ENCODE measurements around the gene CDC42SE2. TPM values are rescaled to one million over a fixed set of nuclear protein-coding genes. Genes with fewer than 3 reads are reported as not detected.
"Not testable (repeated sequence)": the region's sequence is repeated elsewhere in the genome, so short reads cannot be mapped to it uniquely, and the experiment has no call there.

Gene CDC42SE2
- total RNA-seq, 1 donor from 2014 or later = 73.2 TPM

DNA sequence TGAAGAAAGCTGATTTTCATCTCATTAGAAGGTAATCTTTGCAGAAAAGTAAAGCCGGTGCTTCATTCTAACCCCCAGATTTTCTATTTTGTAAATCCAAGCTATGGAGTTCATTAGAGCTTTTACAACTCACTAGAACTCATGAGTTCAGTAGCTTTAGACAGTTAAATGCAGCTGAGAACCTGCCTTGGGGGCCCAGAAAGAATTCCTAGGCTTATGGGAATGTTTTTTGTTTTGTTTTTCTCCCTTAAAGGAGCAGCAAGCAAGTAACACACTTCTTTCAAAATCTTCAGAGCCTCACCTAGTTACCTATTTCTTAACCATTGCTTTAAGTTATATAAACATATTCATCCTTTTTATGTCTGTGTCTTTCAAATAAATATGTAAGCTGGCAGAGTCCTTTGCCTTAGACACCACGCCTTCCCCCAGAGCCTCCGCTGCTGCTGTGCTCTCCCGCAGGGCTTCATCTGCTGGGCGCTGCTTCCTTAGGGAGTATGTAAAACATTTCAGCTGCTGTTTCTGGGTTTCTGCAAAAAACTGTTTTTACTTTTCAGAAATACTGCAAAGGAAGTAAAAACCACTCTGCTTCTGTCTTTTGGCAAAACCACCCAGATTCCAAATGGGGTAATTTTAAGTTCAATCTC, 132.9 kb downstream of the CDC42SE2 start:
- FAIRE-seq (no peak), DNase-seq (ENCODE audit: low read depth) (no peak)
- H3K36me3 ChIP-seq (ENCODE audit: control insufficient read depth, insufficient read depth, low read length) = peaks cover 2% of the 10 kb centered on the region
- TF ChIP-seq, protein P1, sequence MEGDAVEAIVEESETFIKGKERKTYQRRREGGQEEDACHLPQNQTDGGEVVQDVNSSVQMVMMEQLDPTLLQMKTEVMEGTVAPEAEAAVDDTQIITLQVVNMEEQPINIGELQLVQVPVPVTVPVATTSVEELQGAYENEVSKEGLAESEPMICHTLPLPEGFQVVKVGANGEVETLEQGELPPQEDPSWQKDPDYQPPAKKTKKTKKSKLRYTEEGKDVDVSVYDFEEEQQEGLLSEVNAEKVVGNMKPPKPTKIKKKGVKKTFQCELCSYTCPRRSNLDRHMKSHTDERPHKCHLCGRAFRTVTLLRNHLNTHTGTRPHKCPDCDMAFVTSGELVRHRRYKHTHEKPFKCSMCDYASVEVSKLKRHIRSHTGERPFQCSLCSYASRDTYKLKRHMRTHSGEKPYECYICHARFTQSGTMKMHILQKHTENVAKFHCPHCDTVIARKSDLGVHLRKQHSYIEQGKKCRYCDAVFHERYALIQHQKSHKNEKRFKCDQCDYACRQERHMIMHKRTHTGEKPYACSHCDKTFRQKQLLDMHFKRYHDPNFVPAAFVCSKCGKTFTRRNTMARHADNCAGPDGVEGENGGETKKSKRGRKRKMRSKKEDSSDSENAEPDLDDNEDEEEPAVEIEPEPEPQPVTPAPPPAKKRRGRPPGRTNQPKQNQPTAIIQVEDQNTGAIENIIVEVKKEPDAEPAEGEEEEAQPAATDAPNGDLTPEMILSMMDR (IDR thresholded peaks at IDR 0.05; ENCODE audit: insufficient read depth, low read length, severe bottlenecking) = no peak
- no peaks in the 10 kb centered on the region for H3K27me3 ChIP-seq (ENCODE audit: control insufficient read depth, insufficient read depth, low read length)
- H3K4me3 ChIP-seq (ENCODE audit: low read depth, low read length) = no peak overlapping the region

GRCh38 chr5:131399007-131399406, 135.2 kb downstream of the CDC42SE2 start:
- H3K27me3 ChIP-seq (ENCODE audit: control insufficient read depth, insufficient read depth, low read length); DNase-seq (ENCODE audit: low read depth); FAIRE-seq; H3K36me3 ChIP-seq (ENCODE audit: control insufficient read depth, insufficient read depth, low read length); H3K4me3 ChIP-seq (ENCODE audit: low read depth, low read length): not testable (repeated sequence)

- DNase-seq (ENCODE audit: low read depth) (no peak), FAIRE-seq (no peak)
- Histone ChIP-seq H3K36me3 (ENCODE audit: control insufficient read depth, insufficient read depth, low read length) (no peaks in the 10 kb centered on the region), H3K4me3 (ENCODE audit: low read depth, low read length) (no peak overlapping the region), H3K27me3 (ENCODE audit: control insufficient read depth, insufficient read depth, low read length) (no peaks in the 10 kb centered on the region)
- TF ChIP-seq, protein P1 (IDR thresholded peaks at IDR 0.05; ENCODE audit: insufficient read depth, low read length, severe bottlenecking) = no peak
Measured at GRCh38 chr5:131400585-131400984, 136.7 kb downstream of the CDC42SE2 start.

- H3K36me3 ChIP-seq (ENCODE audit: control insufficient read depth, insufficient read depth, low read length) = no peaks in the 10 kb centered on the region
- FAIRE-seq = no peak
- no peaks in the 10 kb centered on the region for H3K27me3 ChIP-seq (ENCODE audit: control insufficient read depth, insufficient read depth, low read length)
- DNase-seq (ENCODE audit: low read depth) = no peak
- no peak overlapping the region for H3K4me3 ChIP-seq (ENCODE audit: low read depth, low read length)
- TF ChIP-seq, protein P1 (IDR thresholded peaks at IDR 0.05; ENCODE audit: insufficient read depth, low read length, severe bottlenecking) = no peak
Measured at GRCh38 chr5:131405674-131406073, 141.8 kb downstream of the CDC42SE2 start.

DNA sequence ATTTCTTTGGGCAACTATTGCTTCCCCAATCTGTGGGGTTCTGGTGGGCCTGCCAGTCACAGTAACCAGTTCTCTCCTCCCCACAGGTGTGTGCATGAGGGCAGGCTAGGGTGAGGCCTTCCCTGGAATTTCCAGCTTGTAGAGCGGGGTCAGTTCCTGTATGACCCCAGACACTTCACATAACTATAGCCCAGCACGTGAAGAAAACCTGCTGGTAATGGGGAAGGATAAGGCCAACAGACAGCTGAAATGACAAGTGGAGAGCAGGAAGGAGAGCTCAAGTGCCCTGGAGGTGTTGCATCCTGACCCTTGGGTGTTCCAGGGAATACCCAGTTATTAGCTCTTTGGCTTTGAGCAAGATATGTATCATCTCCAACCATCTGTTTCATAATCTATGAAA, 142.2 kb downstream of the CDC42SE2 start:
- DNase-seq (ENCODE audit: low read depth) (no peak), FAIRE-seq (no peak)
- H3K27me3 ChIP-seq (ENCODE audit: control insufficient read depth, insufficient read depth, low read length) = no peaks in the 10 kb centered on the region
- TF ChIP-seq, protein P1 (IDR thresholded peaks at IDR 0.05; ENCODE audit: insufficient read depth, low read length, severe bottlenecking) = no peak
- no peaks in the 10 kb centered on the region for H3K36me3 ChIP-seq (ENCODE audit: control insufficient read depth, insufficient read depth, low read length)
- no peak overlapping the region for H3K4me3 ChIP-seq (ENCODE audit: low read depth, low read length)

- Histone ChIP-seq H3K4me3 (ENCODE audit: low read depth, low read length) (no peak overlapping the region), H3K36me3 (ENCODE audit: control insufficient read depth, insufficient read depth, low read length) (no peaks in the 10 kb centered on the region), H3K27me3 (ENCODE audit: control insufficient read depth, insufficient read depth, low read length) (no peaks in the 10 kb centered on the region)
- DNase-seq (ENCODE audit: low read depth) (no peak), FAIRE-seq (peak; percentile 40)
- TF ChIP-seq, protein P1 (IDR thresholded peaks at IDR 0.05; ENCODE audit: insufficient read depth, low read length, severe bottlenecking) = no peak
Measured at GRCh38 chr5:131406975-131407638, 143.3 kb downstream of the CDC42SE2 start.
